NCI-H226 (cell line): ENCODE results near the gene TAS2R40.
A peak's percentile ranks its signal among the peaks of the same experiment; 100 is the strongest.
"Not testable (repeated sequence)": the region's sequence is repeated elsewhere in the genome, so short reads cannot be mapped to it uniquely, and the experiment has no call there.

Source experiments
- DNase-seq: peaks from one replicate; pipeline ENCODE4 v3.0.0-alpha.2; 2015

Gene TAS2R40

DNA sequence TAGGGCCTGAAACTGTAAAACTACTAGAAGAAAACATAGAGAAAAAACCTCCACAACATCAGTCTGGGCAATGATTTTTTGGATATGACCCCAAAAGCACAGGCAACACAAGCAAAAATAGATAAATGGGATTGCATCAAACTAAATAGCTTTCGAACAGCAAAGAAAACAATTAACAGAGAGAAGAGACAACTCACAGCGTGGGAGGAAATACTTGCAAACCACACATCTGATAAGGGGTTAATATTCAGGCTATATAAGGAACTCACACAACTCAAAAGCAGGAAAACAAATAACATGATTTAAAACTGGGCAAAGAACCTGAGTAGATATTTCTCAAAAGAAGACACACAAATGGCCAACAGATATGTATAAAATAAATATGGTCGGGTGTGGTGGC, 33.7 kb downstream of the TAS2R40 start:
- peak; percentile 28 for DNase-seq

GRCh38 chr7:143256325-143256724, 34.5 kb downstream of the TAS2R40 start:
- no peak for DNase-seq

DNA sequence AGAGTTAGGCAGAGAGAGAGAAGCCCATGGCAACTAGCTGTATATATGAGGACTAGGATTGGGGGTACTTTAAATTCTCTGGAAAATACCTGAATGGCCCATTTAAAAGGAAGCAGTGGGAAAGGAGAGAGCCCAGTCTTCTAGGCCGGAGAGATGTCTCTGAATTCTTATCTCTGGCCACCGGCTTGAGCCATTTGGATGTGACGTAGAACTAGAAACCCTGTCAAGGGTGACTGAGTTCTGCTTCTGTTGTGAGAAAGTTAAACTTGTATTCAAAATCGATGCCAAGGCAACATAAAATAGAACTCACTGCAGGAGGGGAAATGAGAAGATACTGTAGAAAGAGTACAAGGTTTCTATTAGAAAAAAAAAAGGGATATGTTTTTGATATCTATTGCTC, 35.1 kb downstream of the TAS2R40 start:
- DNase-seq = no peak

GRCh38 chr7:143257501-143257900, 35.7 kb downstream of the TAS2R40 start:
- DNase-seq = no peak

DNA sequence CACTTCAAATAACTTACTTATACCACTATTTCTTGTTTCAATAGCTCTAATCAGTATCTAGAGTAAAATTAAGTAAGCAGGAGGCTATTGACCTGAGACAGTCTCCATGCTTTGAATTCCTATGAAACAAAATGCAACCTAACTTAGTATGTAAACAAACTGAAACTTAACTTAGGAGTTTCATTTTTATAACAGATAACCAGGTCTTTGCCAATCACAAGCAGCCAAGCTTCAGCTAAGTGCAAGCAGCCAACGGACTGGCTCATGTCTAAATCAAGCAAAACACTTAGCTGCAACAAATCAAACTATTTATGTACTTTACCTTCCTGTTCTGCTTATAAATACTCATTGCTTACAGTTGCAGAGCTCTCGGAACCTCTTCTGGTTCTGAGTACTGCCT, 37.0 kb downstream of the TAS2R40 start:
- DNase-seq = no peak

GRCh38 chr7:143259765-143260164, 37.9 kb downstream of the TAS2R40 start:
- DNase-seq = no peak

DNA sequence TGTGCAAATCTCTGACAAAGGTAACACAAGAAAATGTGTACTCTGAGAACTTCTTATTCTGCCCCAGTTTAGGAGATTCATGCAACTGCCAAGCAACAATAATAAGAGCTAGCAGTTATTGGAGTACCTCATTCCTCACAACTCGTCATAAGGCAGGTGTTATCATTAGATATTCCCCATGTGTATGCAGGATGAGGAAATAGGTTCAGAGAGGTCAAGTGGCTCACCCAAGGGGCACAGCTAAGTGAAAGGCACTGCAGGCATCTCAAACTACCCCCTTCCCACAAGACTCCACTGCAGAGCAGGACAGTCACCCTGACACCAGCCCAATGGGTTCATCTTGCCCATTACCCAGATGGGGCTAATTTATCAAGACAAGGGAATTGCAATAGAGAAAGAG, 40.1 kb downstream of the TAS2R40 start:
- DNase-seq = no peak

- peak; percentile 72 for DNase-seq
These were observed 41.7 kb downstream of the TAS2R40 start, which contains the start of gene GSTK1 for GRCh38 chr7:143263266-143264195. TSS of gene GSTK1 (plus strand) at chr7:143263441. CDS start at chr7:143263514, 73 bp downstream.

DNA sequence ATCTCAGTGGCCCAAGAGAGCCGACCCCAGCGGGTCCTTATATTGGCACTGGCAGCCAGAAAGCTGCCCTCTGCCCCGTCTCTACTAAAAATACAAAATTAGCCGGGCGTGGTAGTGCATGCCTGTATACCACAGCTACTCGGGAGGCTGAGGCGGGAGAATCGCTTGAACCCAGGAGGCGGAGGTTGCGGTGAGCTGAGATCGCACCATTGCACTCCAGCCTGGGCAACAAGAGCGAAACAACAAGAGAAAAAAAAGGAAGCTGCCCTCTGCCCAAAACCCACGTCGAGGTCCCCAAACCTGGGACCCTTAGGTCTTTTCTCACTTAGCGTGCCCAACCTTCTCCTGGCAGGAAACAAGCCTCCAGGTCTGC, 42.3 kb downstream of the TAS2R40 start:
- not testable (repeated sequence) for DNase-seq

- DNase-seq = no peak
These were observed 43.3 kb downstream of the TAS2R40 start for GRCh38 chr7:143265017-143265693.

DNA sequence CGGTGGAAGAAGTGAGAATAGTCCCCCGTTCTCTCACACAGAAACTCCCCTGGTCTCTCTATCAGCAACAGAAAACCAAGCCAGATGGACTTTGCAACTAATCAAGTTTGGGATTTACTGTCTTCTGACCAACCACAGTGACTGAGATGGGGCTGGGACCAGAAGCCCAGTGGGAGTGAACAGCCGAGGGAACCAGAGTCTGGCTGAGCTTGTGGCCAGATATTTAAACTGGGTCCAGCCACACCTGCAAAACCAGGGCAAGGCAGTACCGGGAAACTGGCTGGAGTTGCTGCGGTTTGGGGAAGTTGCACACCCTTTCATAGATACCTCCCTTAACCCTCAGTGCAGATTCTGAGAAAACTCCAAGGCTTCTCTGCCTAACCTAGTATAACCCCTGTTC, 47.4 kb downstream of the TAS2R40 start:
- DNase-seq = no peak

DNA sequence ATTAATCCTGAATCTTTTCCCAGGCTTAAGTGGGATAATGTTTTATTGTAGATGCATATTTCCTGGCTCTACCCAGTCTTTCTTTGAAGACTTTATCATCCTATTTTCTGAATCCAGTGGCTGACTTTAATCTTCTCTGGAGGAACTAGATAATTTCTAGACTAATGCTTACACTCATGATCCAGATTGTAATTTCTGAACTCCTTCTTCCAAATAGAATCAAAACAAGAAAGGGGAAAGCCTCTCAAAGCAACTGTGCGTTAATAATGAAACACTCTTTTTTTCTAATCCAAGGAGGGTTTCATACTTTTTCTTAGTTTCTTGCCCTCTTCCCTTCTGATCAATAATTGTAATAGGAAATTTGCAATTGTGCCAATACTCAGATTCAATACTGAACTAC, 49.4 kb downstream of the TAS2R40 start:
- no peak for DNase-seq
